ENCODE data around the gene STAC2. TPM values are rescaled to one million over a fixed set of nuclear protein-coding genes. Genes with fewer than 3 reads are reported as not detected.
A peak's percentile ranks its signal among the peaks of the same experiment; 100 is the strongest.

The STAC2 gene
- polyA plus RNA-seq, 3 donors, result not detected

DNA sequence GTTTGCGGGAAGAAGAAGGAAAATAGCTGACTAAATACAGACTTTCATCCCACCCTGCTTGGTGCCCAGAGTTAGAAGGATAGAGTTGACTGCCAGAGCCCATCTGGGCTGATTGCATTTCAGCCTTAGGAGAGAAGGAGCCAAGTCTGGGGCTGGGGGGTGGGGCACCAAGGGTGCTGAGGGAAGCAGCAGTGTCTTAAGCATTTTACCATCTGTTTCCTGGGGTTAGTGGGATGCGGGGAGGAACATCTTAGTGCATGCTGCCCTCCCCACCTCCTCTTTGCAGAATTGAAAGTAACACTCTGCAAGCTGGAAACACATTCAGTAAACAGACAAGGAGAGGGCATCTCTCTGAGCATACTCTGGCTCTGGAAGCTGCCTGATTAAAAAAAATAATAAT is 58.3 kb downstream of the STAC2 start:
- Histone ChIP-seq H3K9ac (ENCODE audit: insufficient read depth, low read length, poor library complexity, severe bottlenecking) (no peak overlapping the region), H4K20me1 (ENCODE audit: insufficient read depth, low read length) (no peaks in the 10 kb centered on the region), H3K4me3 (replicated peaks in 1 of 3; ENCODE audit: low read depth in 2 of 3, low read length in 3 of 3) (peak overlapping the region in 1 of 3 experiments; percentile 23), H3K4me2 (replicated peaks; ENCODE audit: extremely low read depth, low read length, poor library complexity, severe bottlenecking) (peak overlapping the region; percentile 39), H3K79me2 (ENCODE audit: insufficient read depth, low read length) (peaks cover 14% of the 10 kb centered on the region), H3K36me3 (replicated peaks in 1 of 2; ENCODE audit: control insufficient read depth in 1 of 2, insufficient read depth in 2 of 2, low read length in 2 of 2) (no peaks in the 10 kb centered on the region), H3K27me3 (ENCODE audit: control insufficient read depth in 2 of 2, insufficient read depth in 2 of 2, low read length in 2 of 2) (no peaks in the 10 kb centered on the region), H2AFZ (ENCODE audit: insufficient read depth, low read depth, low read length, poor library complexity, severe bottlenecking) (no peak overlapping the region), H3K4me1 (ENCODE audit: control insufficient read depth in 1 of 2, insufficient read depth in 2 of 2, low read length in 2 of 2) (peaks cover 51 to 64% of the 10 kb centered on the region in 2 donors), H3K27ac (ENCODE audit: low read depth in 1 of 2, low read length in 2 of 2) (no peak overlapping the region), H3K9me3 (replicated peaks in 1 of 2; ENCODE audit: control insufficient read depth in 1 of 2, insufficient read depth in 1 of 2, low read length in 2 of 2) (no peaks in the 10 kb centered on the region)
- Mint-ChIP-seq H3K9me3 (peaks cover 0 to 7% (median 3%) of the 10 kb centered on the region in 7 donors), H3K4me3 (peak overlapping the region in 1 of 2 donors; percentile 78), H3K36me3 (no peaks in the 10 kb centered on the region), H3K27me3 (ENCODE audit: low read depth in 3 of 3) (peaks cover 3% of the 10 kb centered on the region in 3 donors), H3K4me1 (peaks cover 59% of the 10 kb centered on the region), H3K27ac (no peak overlapping the region)
- WGBS (ENCODE audit: insufficient coverage), result no CpG with 5 or more reads among the region's 2 CpGs
- TF ChIP-seq, protein P1, sequence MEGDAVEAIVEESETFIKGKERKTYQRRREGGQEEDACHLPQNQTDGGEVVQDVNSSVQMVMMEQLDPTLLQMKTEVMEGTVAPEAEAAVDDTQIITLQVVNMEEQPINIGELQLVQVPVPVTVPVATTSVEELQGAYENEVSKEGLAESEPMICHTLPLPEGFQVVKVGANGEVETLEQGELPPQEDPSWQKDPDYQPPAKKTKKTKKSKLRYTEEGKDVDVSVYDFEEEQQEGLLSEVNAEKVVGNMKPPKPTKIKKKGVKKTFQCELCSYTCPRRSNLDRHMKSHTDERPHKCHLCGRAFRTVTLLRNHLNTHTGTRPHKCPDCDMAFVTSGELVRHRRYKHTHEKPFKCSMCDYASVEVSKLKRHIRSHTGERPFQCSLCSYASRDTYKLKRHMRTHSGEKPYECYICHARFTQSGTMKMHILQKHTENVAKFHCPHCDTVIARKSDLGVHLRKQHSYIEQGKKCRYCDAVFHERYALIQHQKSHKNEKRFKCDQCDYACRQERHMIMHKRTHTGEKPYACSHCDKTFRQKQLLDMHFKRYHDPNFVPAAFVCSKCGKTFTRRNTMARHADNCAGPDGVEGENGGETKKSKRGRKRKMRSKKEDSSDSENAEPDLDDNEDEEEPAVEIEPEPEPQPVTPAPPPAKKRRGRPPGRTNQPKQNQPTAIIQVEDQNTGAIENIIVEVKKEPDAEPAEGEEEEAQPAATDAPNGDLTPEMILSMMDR (IDR thresholded peaks at IDR 0.05), result no peak
- intact Hi-C loops (cut with micrococcal nuclease), result loop anchor here (5.0 to 10.0 kb wide), 3 partner anchors 67 to 180 kb away; no protein-coding TSS in a partner anchor
- no peak for DNase-seq

DNA sequence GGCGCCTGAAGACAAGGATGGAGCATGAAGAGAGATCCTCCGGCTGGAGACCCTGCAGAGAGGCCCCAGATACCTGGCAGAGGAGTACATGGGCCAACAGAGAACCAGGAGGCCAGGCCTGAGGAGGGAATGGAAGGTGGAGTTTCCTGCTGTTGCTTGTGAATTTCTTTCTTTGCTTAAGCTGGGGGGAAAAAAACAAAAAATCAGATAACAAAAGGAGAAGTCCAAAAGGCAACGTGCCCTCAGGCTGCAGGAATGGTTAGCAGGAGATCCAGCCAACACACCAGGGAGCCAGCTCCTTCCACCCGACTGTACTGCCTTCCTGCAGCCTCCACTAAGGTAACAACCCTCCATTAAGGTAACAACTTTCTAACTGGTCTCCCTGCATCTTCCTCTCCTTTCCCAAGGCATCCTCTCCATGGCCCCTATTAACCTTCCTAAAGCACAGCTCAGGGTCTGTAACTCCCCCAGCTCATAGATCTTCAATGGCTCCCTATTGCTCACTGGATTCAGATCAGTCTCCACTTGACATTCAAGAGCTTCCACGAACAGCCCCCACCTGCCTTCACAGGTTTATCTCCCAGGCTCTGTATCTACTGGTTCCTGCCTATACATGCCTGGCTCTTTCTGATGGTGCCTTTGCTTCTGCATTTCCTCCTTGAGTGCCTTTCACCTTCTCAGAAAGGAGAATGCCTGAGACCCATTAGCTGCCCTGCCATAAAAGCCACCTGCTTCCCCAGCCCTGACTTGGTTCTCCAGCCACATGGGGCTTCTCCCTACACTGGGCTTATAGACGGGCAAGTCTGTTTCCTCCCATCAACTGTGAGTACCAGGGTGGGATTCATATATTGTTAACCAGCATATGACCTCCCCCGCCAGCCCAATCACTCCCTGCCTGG is 59.1 kb downstream of the STAC2 start:
- Mint-ChIP-seq H3K4me3 (peak overlapping the region; percentile 98 to 99), H3K9me3 (peaks cover 0 to 7% (median 3%) of the 10 kb centered on the region in 7 donors), H3K4me1 (peaks cover 63% of the 10 kb centered on the region), H3K27ac (peak overlapping the region in 1 of 7 donors; percentile 76), H3K36me3 (no peaks in the 10 kb centered on the region), H3K27me3 (ENCODE audit: low read depth in 3 of 3) (peaks cover 0 to 3% (median 3%) of the 10 kb centered on the region in 3 donors)
- no peaks in the 10 kb centered on the region for H4K20me1 ChIP-seq (ENCODE audit: insufficient read depth, low read length)
- H3K4me3 ChIP-seq (replicated peaks in 1 of 3; ENCODE audit: low read depth in 2 of 3, low read length in 3 of 3), result peak overlapping the region in 1 of 3 experiments; percentile 92
- H3K79me2 ChIP-seq (ENCODE audit: insufficient read depth, low read length), result peaks cover 14% of the 10 kb centered on the region
- H3K4me2 ChIP-seq (replicated peaks; ENCODE audit: extremely low read depth, low read length, poor library complexity, severe bottlenecking), result peak overlapping the region; percentile 85
- H3K27ac ChIP-seq (ENCODE audit: low read depth in 1 of 2, low read length in 2 of 2), result no peak overlapping the region
- H3K4me1 ChIP-seq (ENCODE audit: control insufficient read depth in 1 of 2, insufficient read depth in 2 of 2, low read length in 2 of 2), result peaks cover 54 to 67% of the 10 kb centered on the region in 2 donors
- peak overlapping the region; percentile 96 for H2AFZ ChIP-seq (ENCODE audit: insufficient read depth, low read depth, low read length, poor library complexity, severe bottlenecking)
- DNase-seq, result no peak
- no peaks in the 10 kb centered on the region for H3K9me3 ChIP-seq (replicated peaks in 1 of 2; ENCODE audit: control insufficient read depth in 1 of 2, insufficient read depth in 1 of 2, low read length in 2 of 2)
- H3K9ac ChIP-seq (ENCODE audit: insufficient read depth, low read length, poor library complexity, severe bottlenecking), result peak overlapping the region; percentile 58
- H3K27me3 ChIP-seq (ENCODE audit: control insufficient read depth in 2 of 2, insufficient read depth in 2 of 2, low read length in 2 of 2), result no peaks in the 10 kb centered on the region
- intact Hi-C loops (cut with micrococcal nuclease), result loop anchor here (5.0 to 10.0 kb wide), 3 partner anchors 68 to 179 kb away; no protein-coding TSS in a partner anchor
- TF ChIP-seq, protein P1 (IDR thresholded peaks at IDR 0.05), result no peak
- H3K36me3 ChIP-seq (replicated peaks in 1 of 2; ENCODE audit: control insufficient read depth in 1 of 2, insufficient read depth in 2 of 2, low read length in 2 of 2), result no peaks in the 10 kb centered on the region
- WGBS (ENCODE audit: insufficient coverage), result 19% methylated on average over 4 of the region's 7 CpGs

All from CD14-positive monocyte (primary cell).